H1 (cell line): Measurements from ENCODE around the gene AOPEP. TPM values are rescaled to one million over a fixed set of nuclear protein-coding genes. Genes with fewer than 3 reads are reported as not detected.

Experiments
- CTCF ChIA-PET: fragments of 300-600 bp; sonication (Branson Sonifier 250); formaldehyde crosslinking; loops from one replicate; lab custom pipeline; 2021; ENCODE audit not compliant: partially characterized antibody; lab: Charles Lee
- POLR2A ChIA-PET: fragments of 300-600 bp; sonication (Branson Sonifier 250); formaldehyde crosslinking; loops from one replicate; lab custom pipeline; 2021; ENCODE audit warnings: inconsistent platforms; ENCODE audit not compliant: partially characterized antibody; lab: Charles Lee
- DNase-seq, 2 experiments: peaks; one replicate each; pipeline versions ENCODE4 v3.0.0 to v3.0.0-alpha.2; 2010 to 2022; ENCODE audit warnings: low spot score in 2 of 2, low read depth in 1 of 2, mixed read lengths in 1 of 2
- FAIRE-seq: peaks from 2 replicates; lab custom pipeline; 2011; peaks lifted over from hg19 to GRCh38; lab: Jason Lieb, UNC
- H2AFZ ChIP-seq: 2 replicates; pipeline ENCODE4 v1.8.1; 2012; ENCODE audit warnings: low read length, inconsistent platforms
- H2AK5ac ChIP-seq: 2 replicates; pipeline ENCODE4 v1.6.1; 2013; ENCODE audit warnings: low read depth, low read length
- H2BK120ac ChIP-seq: replicated peaks from 2 replicates; pipeline ENCODE3; 2013; ENCODE audit warnings: low read depth, low read length, inconsistent platforms
- H2BK12ac ChIP-seq: 2 replicates; pipeline ENCODE4 v1.6.1; 2013; ENCODE audit warnings: low read depth, low read length
- H2BK15ac ChIP-seq: 2 replicates; pipeline ENCODE4 v1.6.1; 2013; ENCODE audit warnings: low read length
- H2BK20ac ChIP-seq: 2 replicates; pipeline ENCODE4 v1.6.1; 2013; ENCODE audit warnings: low read length
- H2BK5ac ChIP-seq: 2 replicates; pipeline ENCODE4 v1.6.1; 2013; ENCODE audit warnings: low read depth, low read length
- H3K14ac ChIP-seq: 2 replicates; pipeline ENCODE4 v1.6.1; 2013; ENCODE audit warnings: inconsistent platforms; ENCODE audit not compliant: insufficient read length
- H3K18ac ChIP-seq: 2 replicates; pipeline ENCODE4 v1.6.1; 2013; ENCODE audit warnings: low read length; ENCODE audit errors: extremely low read depth
- H3K23ac ChIP-seq: 2 replicates; pipeline ENCODE4 v1.6.1; 2013; ENCODE audit warnings: inconsistent platforms; ENCODE audit not compliant: insufficient read length
- H3K23me2 ChIP-seq: 2 replicates; pipeline ENCODE4 v1.6.1; 2013; ENCODE audit warnings: low read depth, low read length
- H3K27ac ChIP-seq: 2 replicates; pipeline ENCODE4 v1.6.1; 2011; ENCODE audit warnings: low read depth, low read length, inconsistent platforms
- H3K27me3 ChIP-seq, 4 experiments: replicated peaks in 1 of 4; 1 replicate in 1 of 4; 2 replicates in 3 of 4; pipeline versions ENCODE4 v1.6.1 to v1.8.1; 2011 to 2013; ENCODE audit warnings: low read length in 3 of 4, mild to moderate bottlenecking in 3 of 4, inconsistent platforms in 2 of 4, mixed read lengths in 2 of 4, moderate library complexity in 1 of 4; ENCODE audit not compliant: control insufficient read depth in 3 of 4, insufficient read depth in 3 of 4; ENCODE audit errors: extremely low read depth in 1 of 4
- H3K36me3 ChIP-seq, 4 experiments: 2 replicates each; pipeline versions ENCODE4 v1.6.1 to v1.8.1; 2011 to 2013; ENCODE audit warnings: mild to moderate bottlenecking in 4 of 4, low read length in 3 of 4, moderate library complexity in 2 of 4, control low read depth in 1 of 4, inconsistent platforms in 1 of 4; ENCODE audit not compliant: insufficient read depth in 4 of 4, control insufficient read depth in 2 of 4
- H3K4ac ChIP-seq: replicated peaks from 2 replicates; pipeline ENCODE3; 2013; ENCODE audit warnings: low read length, low read depth, mixed read lengths, inconsistent platforms; ENCODE audit not compliant: insufficient read length
- H3K4me1 ChIP-seq, 4 experiments: replicated peaks in 1 of 4; 1 replicate in 1 of 4; 2 replicates in 3 of 4; pipeline versions ENCODE4 v1.6.1 to v1.8.1; 2011 to 2013; ENCODE audit warnings: low read length in 3 of 4, inconsistent platforms in 2 of 4, mixed read lengths in 1 of 4; ENCODE audit not compliant: insufficient read depth in 4 of 4, control insufficient read depth in 3 of 4
- H3K4me2 ChIP-seq, 2 experiments: 2 replicates each; pipeline versions ENCODE4 v1.6.1 to v1.8.1; 2011 to 2013; ENCODE audit warnings: low read depth in 2 of 2, low read length in 2 of 2, control low read depth in 1 of 2, inconsistent platforms in 1 of 2, mild to moderate bottlenecking in 1 of 2; ENCODE audit not compliant: insufficient read depth in 1 of 2
- H3K4me3 ChIP-seq, 4 experiments: fragments of 200-600, 300-600 bp in 1 of 4; sonication (generic), shearing (Covaris generic), sonication (Bioruptor Twin) in 1 of 4; 2 replicates each; pipeline versions ENCODE4 v1.5.1 to v1.8.1; 2011 to 2016; ENCODE audit warnings: low read length in 4 of 4, low read depth in 3 of 4, control low read depth in 2 of 4, inconsistent platforms in 2 of 4, mild to moderate bottlenecking in 2 of 4, mixed read lengths in 1 of 4, moderate library complexity in 1 of 4; ENCODE audit not compliant: insufficient read depth in 2 of 4; ENCODE audit errors: extremely low read depth in 1 of 4
- H3K56ac ChIP-seq: replicated peaks from 2 replicates; pipeline ENCODE3; 2013; ENCODE audit warnings: low read depth, mild to moderate bottlenecking, mixed read lengths, low read length, inconsistent platforms; ENCODE audit not compliant: insufficient read length
- H3K79me1 ChIP-seq: 2 replicates; pipeline ENCODE4 v1.6.1; 2013; ENCODE audit warnings: low read depth, low read length, control low read depth
- H3K79me2 ChIP-seq, 2 experiments: 2 replicates each; pipeline versions ENCODE4 v1.6.1 to v1.8.1; 2012 to 2013; ENCODE audit warnings: low read length in 2 of 2, mild to moderate bottlenecking in 2 of 2, inconsistent platforms in 1 of 2; ENCODE audit not compliant: insufficient read depth in 2 of 2, control insufficient read depth in 1 of 2
- H3K9ac ChIP-seq, 4 experiments: replicated peaks in 1 of 4; 1 replicate in 1 of 4; 2 replicates in 3 of 4; pipeline versions ENCODE4 v1.6.1 to v1.8.1; 2011 to 2013; ENCODE audit warnings: low read depth in 3 of 4, low read length in 3 of 4, control low read depth in 2 of 4, mild to moderate bottlenecking in 2 of 4, moderate library complexity in 2 of 4, inconsistent platforms in 1 of 4; ENCODE audit errors: extremely low read depth in 1 of 4
- H3K9me3 ChIP-seq, 2 experiments: 2 replicates each; pipeline versions ENCODE4 v1.6.1 to v1.8.1; 2012 to 2013; ENCODE audit warnings: mild to moderate bottlenecking in 2 of 2, moderate library complexity in 2 of 2, control low read depth in 1 of 2, inconsistent platforms in 1 of 2, low read depth in 1 of 2, low read length in 1 of 2, mixed read lengths in 1 of 2; ENCODE audit not compliant: insufficient read depth in 2 of 2
- H4K20me1 ChIP-seq, 2 experiments: replicated peaks in 1 of 2; 2 replicates each; pipeline versions ENCODE3 to v1.8.1; 2011 to 2013; ENCODE audit warnings: inconsistent platforms in 2 of 2, low read length in 2 of 2, mild to moderate bottlenecking in 1 of 2; ENCODE audit not compliant: insufficient read depth in 2 of 2, control insufficient read depth in 1 of 2
- H4K5ac ChIP-seq: 2 replicates; pipeline ENCODE4 v1.6.1; 2013; ENCODE audit warnings: low read length, low read depth, mixed read lengths, inconsistent platforms; ENCODE audit not compliant: insufficient read length
- H4K8ac ChIP-seq: 2 replicates; pipeline ENCODE4 v1.8.0; 2013; ENCODE audit warnings: mild to moderate bottlenecking, moderate library complexity, low read length, inconsistent platforms; ENCODE audit not compliant: insufficient read depth; ENCODE audit errors: extremely low read depth
- H4K91ac ChIP-seq: replicated peaks from 2 replicates; pipeline ENCODE3; 2013; ENCODE audit warnings: low read length, mixed read lengths, inconsistent platforms; ENCODE audit not compliant: insufficient read length
- ATF3 ChIP-seq: IDR thresholded peaks from 2 replicates; pipeline ENCODE4 v1.6.1; 2011; ENCODE audit warnings: low read depth, mild to moderate bottlenecking, low read length; ENCODE audit not compliant: insufficient read depth
- EP300 ChIP-seq, 2 experiments: IDR thresholded peaks; 1 replicate in 1 of 2; 2 replicates in 1 of 2; pipeline ENCODE4 v1.6.1; 2011 to 2012; ENCODE audit warnings: low read depth in 2 of 2, low read length in 2 of 2, mild to moderate bottlenecking in 2 of 2, borderline replicate concordance in 1 of 2, inconsistent platforms in 1 of 2, moderate library complexity in 1 of 2
- GABPA ChIP-seq: IDR thresholded peaks from 2 replicates; pipeline ENCODE4 v1.6.1; 2011; ENCODE audit warnings: mild to moderate bottlenecking, low read length, moderate library complexity, borderline replicate concordance; ENCODE audit not compliant: insufficient read depth
- JUN ChIP-seq: IDR thresholded peaks from 2 replicates; pipeline ENCODE4 v1.6.1; 2011; ENCODE audit warnings: low read depth, mild to moderate bottlenecking, improper control_type of control experiment, low read length
- POLR2A ChIP-seq, 2 experiments: IDR thresholded peaks; 1 replicate in 1 of 2; 2 replicates in 1 of 2; pipeline ENCODE4 v1.6.1; 2011; ENCODE audit warnings: low read depth in 2 of 2, low read length in 2 of 2, mild to moderate bottlenecking in 2 of 2; ENCODE audit errors: control extremely low read depth in 1 of 2
- SP4 ChIP-seq: IDR thresholded peaks from 2 replicates; pipeline ENCODE4 v1.6.1; 2012; ENCODE audit warnings: low read length, inconsistent platforms
- WGBS, 2 experiments: shearing (Covaris generic) in 1 of 2; methylation state at CpG; one replicate each; pipeline versions ENCODE4 v1.1.6 to v1.1.7; 2013 to 2015; ENCODE audit warnings: low lambda C conversion rate in 2 of 2, mixed read lengths in 2 of 2, inconsistent platforms in 1 of 2, low coverage in 1 of 2, missing lambda C conversion rate in 1 of 2; ENCODE audit not compliant: insufficient replicate concordance in 2 of 2, insufficient coverage in 1 of 2, insufficient read length in 1 of 2; ENCODE audit errors: extremely low coverage in 1 of 2, missing lambda C conversion rate in 1 of 2; 5-methylcytosine and 5-hydroxymethylcytosine counted together
- polyA plus RNA-seq, 7 experiments: library from polyadenylated mRNA; depleted of rRNA in 3 of 7; stranded (reverse) in 5 of 7; unstranded in 2 of 7; fragments of >200 nt in 5 of 7; fragments of 200-250 nt in 2 of 7; gene quantifications; 1 replicate in 5 of 7; 2 replicates in 1 of 7; 4 replicates in 1 of 7; pipeline versions ENCODE4 v1.2.1 to v1.2.3, GENCODE V29; 2011 to 2013; ENCODE audit warnings: missing spikeins in 2 of 7, mixed read lengths in 2 of 7
- total RNA-seq: library from RNA; stranded (reverse); fragmentation: NEBNext Ultra II Directional; extraction: Animal tissue kit (Norgen Biotek cat#: 25700); gene quantifications from 2 replicates; pipeline ENCODE4 v1.2.1, GENCODE V29; 2021

AOPEP gene
- total and polyA plus RNA-seq, 2 of the 8 experiments (the other 6 are each of a cell fraction or from before 2014, with no cell fraction given), result 6.1 to 14.3 TPM

GRCh38 chr9:94885854-94886447 is 159.5 kb downstream of the AOPEP start:
- H3K23ac ChIP-seq, result no peak overlapping the region
- H3K4ac ChIP-seq, result no peak overlapping the region
- no peak overlapping the region for H3K4me2 ChIP-seq
- H3K27me3 ChIP-seq, result no peaks in the 10 kb centered on the region
- H3K9me3 ChIP-seq, result 0 out of 4 replicates have a peak, but pooled peaks cover 2% of the 10 kb centered on the region in 2 experiments
- H4K8ac ChIP-seq, result no peak overlapping the region
- FAIRE-seq (no peak), DNase-seq (peak in 1 of 2 experiments; percentile 19)
- no peak overlapping the region for H2BK12ac ChIP-seq
- no peak overlapping the region for H3K9ac ChIP-seq
- no peak overlapping the region for H2AK5ac ChIP-seq
- H3K4me3 ChIP-seq, result no peak overlapping the region
- H3K56ac ChIP-seq, result no peak overlapping the region
- peaks cover 0 to 2% (median 0%) of the 10 kb centered on the region in 4 experiments; a peak in 1 of 7 replicates for H3K4me1 ChIP-seq
- no peak overlapping the region for H2BK5ac ChIP-seq
- CTCF ChIA-PET, result interaction anchor here (0.9 kb wide), 1 partner anchor 282 kb away, joined by 3 read pairs; no protein-coding TSS in a partner anchor
- no peak overlapping the region for H3K14ac ChIP-seq
- POLR2A ChIA-PET, result no interaction called here
- H2BK120ac ChIP-seq, result no peak overlapping the region
- H4K5ac ChIP-seq, result no peak overlapping the region
- TF ChIP-seq ATF3 (no peak), GABPA (no peak), SP4 (no peak), JUN (no peak), EP300 (IDR thresholded peaks at IDR 0.05; ENCODE audit: borderline replicate concordance in 1 of 2, low read depth in 2 of 2, low read length in 2 of 2) (no peak), POLR2A (IDR thresholded peaks at IDR 0.05; ENCODE audit: control extremely low read depth in 1 of 2, low read depth in 2 of 2, low read length in 2 of 2) (no peak)
- H2BK20ac ChIP-seq, result no peak overlapping the region
- WGBS, 2 experiments, result 89% methylated on average over 4 of the region's 4 CpGs; no CpG with 5 or more reads in 1 of the 2 experiments
- H3K27ac ChIP-seq, result no peak overlapping the region
- H4K91ac ChIP-seq, result no peak overlapping the region
- no peaks in the 10 kb centered on the region for H3K23me2 ChIP-seq
- H3K79me1 ChIP-seq, result no peaks in the 10 kb centered on the region
- no peaks in the 10 kb centered on the region for H4K20me1 ChIP-seq
- no peaks in the 10 kb centered on the region for H3K79me2 ChIP-seq
- no peaks in the 10 kb centered on the region for H3K36me3 ChIP-seq
- no peak overlapping the region for H2BK15ac ChIP-seq
- H2AFZ ChIP-seq, result no peak overlapping the region
- no peak overlapping the region for H3K18ac ChIP-seq
